Stomach (tissue), 9 donors: ENCODE measurements around the gene RASA3. TPM values are rescaled to one million over a fixed set of nuclear protein-coding genes. Genes with fewer than 3 reads are reported as not detected.

Experiments
- DNase-seq, 2 donors: peaks; one replicate each; pipeline versions ENCODE4 v3.0.0 to v3.0.0-alpha.2; 2013 to 2019
- H3K27ac ChIP-seq, 5 donors: fragments of 200-600 bp in 4 of 5; sonication (generic) in 4 of 5; one replicate each; pipeline ENCODE4 v1.5.1; 2013 to 2019; ENCODE audit warnings: mild to moderate bottlenecking in 1 of 5, moderate library complexity in 1 of 5
- H3K27me3 ChIP-seq, 3 donors: fragments of 200-600 bp; sonication (generic); one replicate each; pipeline ENCODE4 v1.5.1; 2017 to 2019; ENCODE audit warnings: mixed run types in 1 of 3
- H3K36me3 ChIP-seq, 4 donors: fragments of 200-600 bp; sonication (generic); 1 replicate in 3 of 4; 2 replicates in 1 of 4; pipeline ENCODE4 v1.5.1; 2016 to 2019
- H3K4me1 ChIP-seq, 4 donors: fragments of 200-600 bp; sonication (generic); one replicate each; pipeline ENCODE4 v1.5.1; 2016 to 2019
- H3K4me3 ChIP-seq, 4 donors: fragments of 200-600 bp; sonication (generic) in 3 of 4; one replicate each; pipeline ENCODE4 v1.5.1; 2016 to 2019; ENCODE audit warnings: mild to moderate bottlenecking in 1 of 4
- H3K9me3 ChIP-seq, 4 donors: fragments of 200-600 bp; sonication (generic); one replicate each; pipeline ENCODE4 v1.5.1; 2016 to 2019
- CTCF ChIP-seq, 7 experiments: fragments of 450-650 bp in 4 of 7; fragments of 200-600 bp in 3 of 7; sonication (generic) in 3 of 7; IDR thresholded peaks; one replicate each; pipeline ENCODE4 v1.5.1; 2016 to 2019; ENCODE audit warnings: antibody characterized with exemption in 7 of 7, control low read depth in 2 of 7, mild to moderate bottlenecking in 1 of 7
- EP300 ChIP-seq: sonication (generic); formaldehyde crosslinking; IDR thresholded peaks from one replicate; pipeline ENCODE4 v1.6.1; 2017; ENCODE audit warnings: antibody characterized with exemption
- POLR2A ChIP-seq, 4 donors: fragments of 450-650 bp; IDR thresholded peaks; one replicate each; pipeline ENCODE4 v1.6.1; 2016; ENCODE audit warnings: antibody characterized with exemption in 4 of 4, control low read depth in 2 of 4, mild to moderate bottlenecking in 1 of 4, moderate library complexity in 1 of 4
- POLR2AphosphoS5 ChIP-seq, 3 donors: sonication (generic); formaldehyde crosslinking; IDR thresholded peaks; one replicate each; pipeline ENCODE4 v1.6.1; 2016; ENCODE audit warnings: antibody characterized with exemption in 3 of 3
- WGBS, 5 donors: extraction: QIAGEN DNeasy Blood & Tissue Kit in 3 of 5; methylation state at CpG; one replicate each; pipeline versions ENCODE4 v1.1.5 to v1.1.7; 2013 to 2018; 5-methylcytosine and 5-hydroxymethylcytosine counted together
- intact Hi-C: fragments of 100-400 bp; cut with DNase I; formaldehyde crosslinking; loops from one replicate; pipeline ENCODE4 v1.15.1; 2023; ENCODE audit warnings: low total_unique reads
- polyA plus RNA-seq, 3 donors: library from polyadenylated mRNA; stranded (reverse); fragments of 200-250 nt; gene quantifications; one replicate each; pipeline ENCODE4 v1.2.3, GENCODE V29; 2013
- total RNA-seq, 5 donors: library from RNA; depleted of rRNA; stranded (reverse); fragments of >200 nt; gene quantifications; one replicate each; pipeline versions ENCODE4 v1.1.0 to v1.2.3, GENCODE V29; 2014 to 2016
- donor health status: healthy with polysubstance abuse.
- donor health status: Bipolar disorder and iron deficiency.
- donor health status: healthy.

Gene RASA3
- total and polyA plus RNA-seq, 8 donors, result 3.7 to 22.3 (median 7.9) TPM

DNA sequence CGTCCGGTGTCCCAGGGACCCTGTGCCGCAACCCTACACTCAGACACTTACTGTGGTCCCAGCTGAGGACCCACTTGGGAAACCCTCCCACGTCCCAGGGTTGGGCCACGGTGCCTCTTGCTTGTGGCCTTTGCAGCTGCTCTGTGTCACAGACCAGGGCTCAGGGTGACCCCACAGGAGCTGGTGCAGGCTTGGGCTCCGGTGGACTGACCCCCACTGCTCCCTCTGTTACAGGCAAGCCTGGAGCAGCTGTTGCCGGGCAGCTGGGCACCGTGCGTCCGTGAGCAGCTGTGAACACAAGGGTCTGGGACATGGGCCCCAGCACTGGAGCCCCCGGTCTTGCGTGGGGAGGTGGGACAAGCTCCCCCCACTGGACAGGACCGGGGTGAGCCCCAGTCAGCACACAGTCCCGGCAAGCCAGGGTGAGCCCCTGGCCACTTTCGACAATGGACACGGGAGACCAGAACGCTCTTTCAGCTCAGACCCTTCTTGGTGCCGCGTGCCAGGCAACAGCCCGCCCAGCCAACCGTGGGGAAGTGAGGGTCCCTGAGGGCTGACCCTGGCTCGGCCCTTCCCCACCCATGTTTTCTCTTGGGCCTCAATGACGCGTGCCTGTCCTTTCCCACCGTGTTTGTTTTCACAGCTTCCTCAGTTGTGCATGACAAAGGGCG, 92.8 kb downstream of the RASA3 start:
- H3K27me3 ChIP-seq, result no peaks in the 10 kb centered on the region

GRCh38 chr13:114038900-114039299, 93.5 kb downstream of the RASA3 start:
- WGBS, 5 donors, result 91 to 95% (median 94%) methylated on average over 9 to 14 of the region's 14 CpGs
- Histone ChIP-seq H3K4me1 (peaks cover 6 to 30% (median 18%) of the 10 kb centered on the region in 4 donors), H3K27me3 (no peaks in the 10 kb centered on the region), H3K9me3 (no peaks in the 10 kb centered on the region), H3K4me3 (no peak overlapping the region), H3K27ac (no peak overlapping the region), H3K36me3 (peaks cover 3 to 24% (median 7%) of the 10 kb centered on the region in 4 donors)
- intact Hi-C loops, result no loop called here
- TF ChIP-seq POLR2A (IDR thresholded peaks at IDR 0.05), result no peak
- TF ChIP-seq POLR2AphosphoS5 (IDR thresholded peaks at IDR 0.05), result no peak
- TF ChIP-seq CTCF (IDR thresholded peaks at IDR 0.05), result no peak
- TF ChIP-seq EP300, result no peak
- no peak for DNase-seq

More for the DNA sequence above, 92.8 kb downstream of the RASA3 start:
- H3K4me1 ChIP-seq, result peaks cover 0 to 23% (median 11%) of the 10 kb centered on the region in 4 donors
- DNase-seq, result no peak
- H3K36me3 ChIP-seq, result peaks cover 3 to 24% (median 7%) of the 10 kb centered on the region in 4 donors
- intact Hi-C loops, result no loop called here
- no peak overlapping the region for H3K27ac ChIP-seq
- no peak overlapping the region for H3K4me3 ChIP-seq
- 76 to 82% (median 81%) methylated on average over 17 to 26 of the region's 26 CpGs for WGBS, 5 donors
- H3K9me3 ChIP-seq, result no peaks in the 10 kb centered on the region
- no peak for TF ChIP-seq EP300

GRCh38 chr13:114038211-114038613, 94.2 kb downstream of the RASA3 start:
- TF ChIP-seq POLR2AphosphoS5 (IDR thresholded peaks at IDR 0.05), result no peak
- TF ChIP-seq POLR2A (IDR thresholded peaks at IDR 0.05), result no peak
- TF ChIP-seq EP300, result no peak
- no peak for TF ChIP-seq CTCF (IDR thresholded peaks at IDR 0.05)
- no peak for DNase-seq
- H3K4me3 ChIP-seq, result no peak overlapping the region
- WGBS, 5 donors, result 80 to 92% (median 81%) methylated on average over 16 to 19 of the region's 19 CpGs
- intact Hi-C loops, result no loop called here
- H3K36me3 ChIP-seq, result peaks cover 3 to 24% (median 7%) of the 10 kb centered on the region in 4 donors
- peaks cover 10 to 35% (median 20%) of the 10 kb centered on the region in 4 donors for H3K4me1 ChIP-seq
- H3K27ac ChIP-seq, result no peak overlapping the region
- no peaks in the 10 kb centered on the region for H3K27me3 ChIP-seq
- H3K9me3 ChIP-seq, result no peaks in the 10 kb centered on the region

GRCh38 chr13:114037674-114038073, 94.7 kb downstream of the RASA3 start:
- DNase-seq, result no peak
- no peaks in the 10 kb centered on the region for H3K9me3 ChIP-seq
- H3K27ac ChIP-seq, result no peak overlapping the region

More at GRCh38 chr13:114037674-114038073, 94.7 kb downstream of the RASA3 start:
- Histone ChIP-seq H3K4me3 (no peak overlapping the region), H3K36me3 (peaks cover 2 to 20% (median 7%) of the 10 kb centered on the region in 4 donors), H3K4me1 (peaks cover 10 to 35% (median 20%) of the 10 kb centered on the region in 4 donors), H3K27me3 (no peaks in the 10 kb centered on the region)
- intact Hi-C loops, result no loop called here
- WGBS, 5 donors, result 88 to 95% (median 91%) methylated on average over 21 of the region's 21 CpGs
- no peak for TF ChIP-seq POLR2AphosphoS5 (IDR thresholded peaks at IDR 0.05)
- TF ChIP-seq EP300, result no peak
- TF ChIP-seq POLR2A (IDR thresholded peaks at IDR 0.05), result no peak
- TF ChIP-seq CTCF (IDR thresholded peaks at IDR 0.05), result no peak
